Ovary (tissue), 9 donors: ENCODE data around the gene P2RY1. TPM values are rescaled to one million over a fixed set of nuclear protein-coding genes. Genes with fewer than 3 reads are reported as not detected.

ENCODE experiments used
- DNase-seq, 5 donors: peaks; one replicate each; pipeline ENCODE4 v3.0.0-alpha.2; 2019 to 2020
- H3K27ac ChIP-seq, 2 donors: fragments of 200-600 bp; one replicate each; pipeline versions ENCODE4 v1.5.1 to v1.8.0; 2019 to 2022
- H3K27me3 ChIP-seq: fragments of 200-600 bp; one replicate; pipeline ENCODE4 v1.8.0; 2022
- H3K36me3 ChIP-seq: fragments of 200-600 bp; sonication (generic); one replicate; pipeline ENCODE4 v1.5.1; 2019
- H3K4me1 ChIP-seq: one replicate; pipeline ENCODE4 v1.8.1; 2013; ENCODE audit warnings: mild to moderate bottlenecking, moderate library complexity; ENCODE audit not compliant: insufficient read depth
- H3K4me3 ChIP-seq: fragments of 200-600 bp; sonication (generic); one replicate; pipeline ENCODE4 v1.5.1; 2017
- H3K9me3 ChIP-seq, 2 donors: fragments of 200-600 bp in 1 of 2; sonication (generic) in 1 of 2; one replicate each; pipeline versions ENCODE4 v1.5.1 to v1.8.1; 2013 to 2019; ENCODE audit warnings: mild to moderate bottlenecking in 1 of 2, moderate library complexity in 1 of 2
- CTCF ChIP-seq, 3 donors: fragments of 450-650 bp in 2 of 3; fragments of 200-600 bp in 1 of 3; IDR thresholded peaks; one replicate each; pipeline versions ENCODE4 v1.5.1 to v1.8.0; 2016 to 2022; ENCODE audit warnings: antibody characterized with exemption in 3 of 3, mild to moderate bottlenecking in 1 of 3
- EP300 ChIP-seq: sonication (generic); formaldehyde crosslinking; IDR thresholded peaks from one replicate; pipeline ENCODE4 v1.6.1; 2017; ENCODE audit warnings: antibody characterized with exemption
- POLR2A ChIP-seq: fragments of 450-650 bp; IDR thresholded peaks from one replicate; pipeline ENCODE4 v1.6.1; 2017; ENCODE audit warnings: antibody characterized with exemption, mild to moderate bottlenecking, moderate library complexity
- WGBS, 3 donors: extraction: QIAGEN DNeasy Blood & Tissue Kit in 1 of 3; methylation state at CpG; one replicate each; pipeline versions ENCODE4 v1.1.5 to v1.1.7; 2013 to 2017; 5-methylcytosine and 5-hydroxymethylcytosine counted together
- intact Hi-C, 4 donors: fragments of 100-400 bp; cut with DNase I; formaldehyde crosslinking; loops; one replicate each; pipeline versions ENCODE4 v1.11.0 to v1.15.1; 2022 to 2023
- polyA plus RNA-seq, 2 donors: library from polyadenylated mRNA; stranded (reverse); fragments of 200-250 nt in 1 of 2; fragments of 350-450 nt in 1 of 2; fragmentation: Illumina TruSeq in 1 of 2; extraction: RNeasy Lipid Tissue Mini Kit (QIAGEN cat#74804) in 1 of 2; gene quantifications; one replicate each; pipeline ENCODE4 v1.2.3, GENCODE V29; 2013 to 2014
- total RNA-seq, 7 donors: library from RNA; depleted of rRNA in 2 of 7; stranded (reverse); fragments of >200 nt in 2 of 7; fragmentation: NEBNext Ultra II Directional in 3 of 7; extraction: Animal tissue kit (Norgen Biotek cat#: 25700) in 3 of 7; gene quantifications; one replicate each; pipeline versions ENCODE4 v1.1.0 to v1.2.4, GENCODE V29; 2016 to 2023
- donor health status: DM: no; HTN: no; CAD: no; lungs with moderate emphysema.
- donor health status: DM: no; HTN: no; CAD: no.
- donor health status: Bipolar disorder and iron deficiency.
- donor health status: DM: yes; HTN: yes; CAD: no.
- donor health status: DM: no; HTN: no; CAD: no.
- donor health status: DM: yes; HTN: yes; CAD: no.

P2RY1 gene
- total and polyA plus RNA-seq, 9 donors: 4.1 to 17.6 (median 7.2) TPM

DNA sequence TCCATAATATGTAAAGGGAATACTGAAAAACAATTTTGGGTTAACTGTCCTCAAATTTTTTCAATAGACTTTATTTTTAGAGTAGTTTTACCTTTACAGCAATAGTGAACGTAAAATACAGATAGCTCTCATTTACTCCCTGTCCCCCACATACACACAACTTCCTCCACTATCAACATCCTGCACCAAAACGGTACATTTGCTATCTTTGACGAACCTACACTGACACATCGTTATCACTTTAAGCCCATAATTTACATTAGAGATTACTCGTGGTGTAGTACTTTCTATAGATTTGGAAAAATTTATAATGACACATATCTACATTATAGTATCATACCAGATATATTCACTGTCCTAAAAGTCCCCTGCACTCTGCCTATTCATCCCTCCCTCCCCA is 16.9 kb upstream of the P2RY1 start:
- H3K36me3 ChIP-seq: no peaks in the 10 kb centered on the region
- H3K4me3 ChIP-seq: no peak overlapping the region
- WGBS, 3 donors: 51 to 56% (median 54%) methylated on average over 5 of the region's 5 CpGs
- no peaks in the 10 kb centered on the region for H3K27me3 ChIP-seq
- no peaks in the 10 kb centered on the region for H3K4me1 ChIP-seq
- TF ChIP-seq CTCF (IDR thresholded peaks at IDR 0.05): no peak
- no peak for TF ChIP-seq EP300
- TF ChIP-seq POLR2A: no peak
- no peak for DNase-seq
- H3K27ac ChIP-seq: no peak overlapping the region
- intact Hi-C loops: no loop called here
- H3K9me3 ChIP-seq: no peaks in the 10 kb centered on the region

- no peak for DNase-seq
- H3K27ac ChIP-seq: no peak overlapping the region
- 14 to 39% (median 24%) methylated on average over 2 of the region's 2 CpGs for WGBS, 3 donors
- H3K4me3 ChIP-seq: no peak overlapping the region
- TF ChIP-seq POLR2A: no peak
- TF ChIP-seq CTCF (IDR thresholded peaks at IDR 0.05): no peak
- no peak for TF ChIP-seq EP300
- no peaks in the 10 kb centered on the region for H3K36me3 ChIP-seq
- no peaks in the 10 kb centered on the region for H3K9me3 ChIP-seq
- intact Hi-C loops: no loop called here
- no peaks in the 10 kb centered on the region for H3K4me1 ChIP-seq
- H3K27me3 ChIP-seq: no peaks in the 10 kb centered on the region
Observed at GRCh38 chr3:152823173-152823572, 11.8 kb upstream of the P2RY1 start.

DNA sequence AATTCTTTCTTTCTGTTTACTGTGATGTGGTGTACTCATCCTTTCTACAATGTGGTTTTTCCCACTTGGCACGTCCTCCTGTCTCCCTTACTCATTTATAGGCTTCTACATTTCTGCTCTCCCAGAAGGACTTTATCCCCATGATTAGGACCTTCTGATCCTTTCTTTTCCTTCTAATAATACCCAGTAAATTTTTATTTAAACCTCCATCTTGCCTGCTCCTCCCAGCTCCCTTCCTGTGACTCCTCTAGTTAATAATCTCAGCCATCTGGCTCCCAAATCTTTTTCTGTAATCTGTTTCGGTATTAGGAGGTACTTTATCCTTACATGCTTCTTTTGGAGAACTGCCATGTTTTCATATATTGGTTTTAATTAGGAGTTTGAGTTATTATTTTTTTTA is 11.2 kb upstream of the P2RY1 start:
- H3K9me3 ChIP-seq: no peaks in the 10 kb centered on the region
- H3K36me3 ChIP-seq: no peaks in the 10 kb centered on the region
- intact Hi-C loops: no loop called here
- 72 to 82% (median 72%) methylated on average over 2 of the region's 2 CpGs for WGBS, 3 donors
- H3K27ac ChIP-seq: no peak overlapping the region
- TF ChIP-seq POLR2A (no peak), EP300 (no peak), CTCF (IDR thresholded peaks at IDR 0.05) (no peak)
- no peak for DNase-seq
- H3K4me3 ChIP-seq: no peak overlapping the region
- H3K27me3 ChIP-seq: no peaks in the 10 kb centered on the region
- no peaks in the 10 kb centered on the region for H3K4me1 ChIP-seq

DNA sequence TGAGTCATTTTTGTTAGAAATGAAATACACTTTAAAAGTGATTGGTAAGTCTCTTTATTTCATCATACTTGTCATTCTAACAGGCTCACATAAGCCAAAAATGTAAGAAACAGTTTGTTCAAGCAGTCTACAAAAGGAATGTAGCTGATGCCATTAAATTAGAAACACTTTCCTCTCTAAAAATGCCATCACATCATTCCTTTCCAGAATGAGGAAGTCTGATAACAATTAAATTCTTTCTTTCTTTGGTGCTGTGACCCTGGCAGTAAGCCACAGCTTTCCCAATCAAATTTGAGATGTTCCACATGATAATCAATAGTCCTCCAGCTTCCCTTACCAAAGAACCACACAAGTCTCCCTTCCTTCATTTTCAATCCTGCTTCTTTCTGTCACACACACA is 9.4 kb upstream of the P2RY1 start:
- no peak for TF ChIP-seq CTCF (IDR thresholded peaks at IDR 0.05)
- TF ChIP-seq POLR2A: no peak
- no peak for TF ChIP-seq EP300
- intact Hi-C loops: no loop called here
- no peak overlapping the region for H3K4me3 ChIP-seq
- H3K27me3 ChIP-seq: no peaks in the 10 kb centered on the region
- DNase-seq: no peak
- H3K27ac ChIP-seq: no peak overlapping the region
- H3K9me3 ChIP-seq: no peaks in the 10 kb centered on the region
- no peaks in the 10 kb centered on the region for H3K36me3 ChIP-seq
- no peaks in the 10 kb centered on the region for H3K4me1 ChIP-seq

DNA sequence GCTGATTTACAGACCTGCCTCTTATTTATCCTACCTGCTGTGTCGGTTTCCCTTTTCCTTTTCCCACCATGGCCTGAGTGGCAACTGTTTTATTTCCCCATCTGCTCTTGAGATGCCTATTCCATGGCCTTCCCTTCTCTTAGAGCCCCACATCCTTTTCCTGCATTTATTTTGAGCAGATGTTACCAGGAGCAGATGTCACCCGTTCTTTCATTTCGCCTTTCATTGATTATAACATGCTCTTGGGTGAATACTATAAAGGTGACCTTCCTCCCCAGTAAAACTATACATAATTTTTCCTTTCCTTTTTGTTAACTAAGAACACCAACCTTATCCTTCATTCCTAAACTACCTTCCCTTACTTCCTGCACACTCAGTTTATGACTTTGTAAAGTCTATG is 8.5 kb upstream of the P2RY1 start:
- H3K27ac ChIP-seq: no peak overlapping the region
- intact Hi-C loops: no loop called here

More for the DNA sequence above, 8.5 kb upstream of the P2RY1 start:
- H3K9me3 ChIP-seq: no peaks in the 10 kb centered on the region
- 92 to 96% (median 94%) methylated on average over 3 of the region's 3 CpGs for WGBS, 3 donors
- no peaks in the 10 kb centered on the region for H3K36me3 ChIP-seq
- no peaks in the 10 kb centered on the region for H3K27me3 ChIP-seq
- DNase-seq: no peak
- TF ChIP-seq POLR2A (no peak), EP300 (no peak), CTCF (IDR thresholded peaks at IDR 0.05) (no peak)
- no peak overlapping the region for H3K4me3 ChIP-seq
- no peaks in the 10 kb centered on the region for H3K4me1 ChIP-seq
